HuH-7 (cell line): ENCODE results near the gene RAB4B.
"Not testable (repeated sequence)": the region's sequence is repeated elsewhere in the genome, so short reads cannot be mapped to it uniquely, and the experiment has no call there.

Experiments used
- DNase-seq: peaks from one replicate; pipeline ENCODE4 v3.0.0; 2011; ENCODE audit warnings: low spot score

RAB4B gene

GRCh38 chr19:40777937-40778705, at the start of gene RAB4B:
Gene RAB4B, plus strand, starts transcription at chr19:40778247. Its CDS starts 129 bp downstream, at chr19:40778376.
- DNase-seq = peak; percentile 97

GRCh38 chr19:40730065-40730464, 48.0 kb upstream of the RAB4B start:
- DNase-seq = not testable (repeated sequence)

GRCh38 chr19:40732304-40732703, 45.7 kb upstream of the RAB4B start:
- not testable (repeated sequence) for DNase-seq

- DNase-seq = no peak
Measured at GRCh38 chr19:40733149-40733548, 44.9 kb upstream of the RAB4B start.

GRCh38 chr19:40735013-40735771, 42.9 kb upstream of the RAB4B start:
- DNase-seq = no peak

GRCh38 chr19:40736661-40737060, 41.4 kb upstream of the RAB4B start:
- DNase-seq = no peak

- no peak for DNase-seq
Measured at GRCh38 chr19:40737102-40737644, 40.9 kb upstream of the RAB4B start.

GRCh38 chr19:40739030-40739839, 38.8 kb upstream of the RAB4B start:
- no peak for DNase-seq

- no peak for DNase-seq
Measured at GRCh38 chr19:40739871-40740703, 38.0 kb upstream of the RAB4B start.

GRCh38 chr19:40740747-40741146, 37.3 kb upstream of the RAB4B start:
- DNase-seq = no peak

GRCh38 chr19:40741527-40742390, 36.3 kb upstream of the RAB4B start:
- DNase-seq = no peak

- no peak for DNase-seq
Measured at GRCh38 chr19:40742477-40742876, 35.6 kb upstream of the RAB4B start.

- DNase-seq = no peak
Measured at GRCh38 chr19:40742886-40743285, 35.2 kb upstream of the RAB4B start.

GRCh38 chr19:40743926-40744325, 34.1 kb upstream of the RAB4B start:
- no peak for DNase-seq

- peak; percentile 70 for DNase-seq
Measured at GRCh38 chr19:40744554-40745401, 33.3 kb upstream of the RAB4B start.

- no peak for DNase-seq
Measured at GRCh38 chr19:40745402-40745780, 32.7 kb upstream of the RAB4B start.

GRCh38 chr19:40747536-40747935, 30.5 kb upstream of the RAB4B start:
- no peak for DNase-seq

GRCh38 chr19:40750058-40750873, 27.8 kb upstream of the RAB4B start, which contains the start of gene ACTMAP:
Gene ACTMAP, minus strand, starts transcription at chr19:40750477. Its CDS starts 674 bp downstream, at chr19:40749803.
- peak; percentile 98 for DNase-seq
